NCI-H748 (cell line): Measurements from ENCODE around the gene ZBTB7C.
A peak's percentile ranks its signal among the peaks of the same experiment; 100 is the strongest.

Experiments
- DNase-seq: peaks from one replicate; lab custom pipeline; 2025; ENCODE audit not compliant: unreplicated experiment; lab: John Stamatoyannopoulos, UW

The ZBTB7C gene

DNA sequence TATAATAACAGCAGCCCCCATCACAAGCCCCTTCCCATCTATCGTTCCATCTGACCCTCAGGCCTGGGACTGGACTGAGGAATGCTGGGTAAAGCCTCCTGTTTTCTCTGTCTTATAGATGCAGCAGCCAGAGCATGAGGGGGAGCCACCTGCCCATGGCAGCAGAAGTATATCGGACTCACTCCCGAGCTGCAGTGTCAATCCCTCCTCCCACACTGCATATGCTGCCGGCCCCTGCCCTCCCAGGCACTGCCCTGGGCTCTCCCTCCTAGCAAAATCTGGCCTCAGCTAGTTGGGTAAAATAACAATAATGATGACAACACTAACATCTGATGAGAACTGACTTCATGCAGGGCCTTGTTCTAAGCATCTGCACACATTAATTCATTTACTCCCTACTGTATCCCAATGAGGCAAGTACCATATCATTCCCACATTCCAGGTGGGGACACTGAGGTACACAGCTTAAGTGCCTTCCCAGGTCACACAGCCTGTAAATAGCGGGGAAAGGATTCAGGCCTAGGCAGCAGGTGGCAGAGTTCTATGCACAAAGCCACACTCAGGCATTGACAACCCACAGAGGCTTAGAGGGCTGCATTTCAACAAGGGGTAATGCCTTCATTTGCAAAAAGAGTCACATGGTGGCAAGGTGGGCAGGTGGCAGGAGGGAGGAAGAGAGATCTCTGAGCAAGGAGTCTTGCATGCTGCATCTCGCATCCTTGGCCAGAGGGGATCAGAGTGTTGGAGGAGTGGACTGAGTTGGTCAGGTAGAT, 190.0 kb downstream of the ZBTB7C start:
- DNase-seq: no peak

DNA sequence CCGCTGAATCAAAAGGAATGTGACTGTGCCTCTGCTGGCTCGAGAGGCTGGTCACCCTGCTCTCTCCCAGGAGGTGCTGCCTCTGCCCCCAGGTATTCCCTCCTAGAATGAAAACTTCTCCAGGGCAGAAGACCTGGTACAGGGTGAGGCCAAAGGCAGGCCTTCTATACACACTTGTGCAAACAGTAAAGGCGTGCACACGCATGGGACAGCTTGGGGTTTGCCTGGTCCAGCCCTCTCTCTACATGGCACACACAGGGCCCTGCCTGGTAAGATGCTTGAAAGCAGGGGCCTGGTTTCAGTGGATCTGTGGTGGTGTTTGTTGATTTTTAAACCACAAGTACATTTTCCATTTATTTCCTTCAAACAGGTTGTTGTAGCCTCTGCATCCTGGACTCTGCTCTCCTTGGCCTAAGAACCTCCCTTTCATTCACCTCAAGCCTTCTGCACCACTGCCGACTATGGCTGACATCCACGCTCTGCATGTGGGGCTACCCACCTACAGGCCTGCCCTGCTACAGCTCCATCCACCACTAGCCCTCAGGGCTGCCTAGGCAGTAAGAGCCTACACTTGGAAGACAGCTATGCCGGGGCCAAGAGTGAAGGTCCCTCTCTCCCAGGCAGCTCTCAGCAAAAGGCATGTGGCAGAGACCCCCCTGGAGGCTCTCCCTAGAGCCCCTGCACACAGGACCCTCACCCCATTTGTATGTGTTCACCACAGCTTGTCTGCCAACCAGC, 190.7 kb downstream of the ZBTB7C start:
- no peak for DNase-seq

DNA sequence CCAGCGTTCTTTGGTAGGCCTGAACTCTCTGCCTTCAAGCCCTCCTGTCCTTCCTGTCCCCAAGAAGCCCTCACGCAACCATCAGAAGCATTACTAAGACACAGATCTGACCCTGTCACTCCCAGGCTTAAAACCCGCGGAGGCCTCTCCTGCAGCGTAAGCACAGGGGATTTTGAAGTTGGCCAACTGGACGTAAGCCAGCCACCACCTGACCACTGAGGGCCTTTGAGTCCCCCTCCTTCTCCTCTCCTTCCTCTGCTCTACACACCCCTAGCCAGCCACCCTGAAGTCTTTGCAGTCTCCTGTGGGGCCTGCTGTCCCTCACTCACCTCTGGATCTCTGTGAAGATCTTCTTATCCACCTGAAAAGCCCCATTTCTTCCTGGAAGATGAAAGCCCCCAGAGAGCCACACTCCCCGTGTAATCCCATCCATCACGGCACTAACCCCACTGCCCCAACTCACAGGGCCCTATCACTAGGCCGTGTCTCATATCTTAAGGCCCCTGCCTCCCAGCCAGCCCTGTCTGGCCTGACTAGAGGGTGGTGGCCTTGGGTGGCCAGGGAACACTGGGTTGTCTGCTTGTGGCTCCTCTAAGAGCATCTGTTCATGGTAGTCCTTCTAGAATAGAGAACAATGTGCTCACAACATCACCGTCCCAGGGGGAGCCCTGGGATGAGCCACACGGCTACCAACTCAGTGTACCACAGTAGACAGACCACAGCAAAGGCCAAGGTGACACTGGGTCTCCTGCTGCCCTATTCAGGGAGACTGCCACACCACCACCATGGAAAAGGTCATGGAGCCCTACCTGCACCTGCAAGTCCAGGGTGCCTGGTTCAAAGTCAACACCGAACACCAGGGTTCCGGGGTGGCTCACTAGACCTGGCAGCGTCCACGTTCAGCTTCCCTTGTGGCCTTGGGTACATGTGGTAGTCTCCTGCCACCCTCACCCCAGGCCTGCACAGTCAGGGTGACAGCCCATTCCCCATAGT, 191.6 kb downstream of the ZBTB7C start:
- no peak for DNase-seq

GRCh38 chr18:48216639-48217257, 192.4 kb downstream of the ZBTB7C start:
- DNase-seq: peak; percentile 77

DNA sequence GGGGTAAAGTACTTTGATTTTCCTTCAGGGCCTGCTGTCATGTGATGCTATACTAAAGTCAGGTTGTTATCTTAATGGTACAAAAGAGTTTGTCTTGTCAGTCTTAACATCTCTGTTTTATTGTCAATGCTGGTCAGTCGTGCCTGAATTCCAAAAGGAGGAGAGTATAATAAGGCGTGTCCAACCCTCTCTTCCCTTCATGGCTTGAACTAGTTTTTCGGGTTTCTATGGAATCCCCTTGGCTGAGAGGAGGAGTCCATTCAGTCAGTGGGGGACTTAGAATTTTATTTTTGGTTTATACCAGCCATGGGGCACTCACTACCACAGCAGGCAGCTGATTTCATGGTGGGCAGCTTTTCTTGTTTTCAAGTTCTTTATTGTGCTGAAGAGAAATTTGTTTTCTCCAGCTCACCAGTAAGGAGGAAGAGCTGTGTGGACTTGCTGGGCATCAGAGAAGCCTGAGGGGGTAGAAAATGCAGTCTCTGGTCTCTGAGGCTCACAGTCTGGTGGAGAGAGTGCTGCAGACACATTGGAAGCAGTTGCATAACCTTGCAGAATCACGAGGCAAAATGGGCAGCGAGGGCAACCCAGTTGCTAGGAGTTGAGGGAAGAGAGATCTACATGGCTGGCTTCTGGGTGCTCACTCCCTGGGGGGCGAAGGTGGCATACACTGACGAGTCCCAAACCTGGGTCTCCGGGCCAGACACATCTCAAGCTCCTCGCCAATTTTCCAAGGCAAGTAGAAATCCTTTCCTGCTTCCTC, 193.1 kb downstream of the ZBTB7C start:
- peak; percentile 29 for DNase-seq

DNA sequence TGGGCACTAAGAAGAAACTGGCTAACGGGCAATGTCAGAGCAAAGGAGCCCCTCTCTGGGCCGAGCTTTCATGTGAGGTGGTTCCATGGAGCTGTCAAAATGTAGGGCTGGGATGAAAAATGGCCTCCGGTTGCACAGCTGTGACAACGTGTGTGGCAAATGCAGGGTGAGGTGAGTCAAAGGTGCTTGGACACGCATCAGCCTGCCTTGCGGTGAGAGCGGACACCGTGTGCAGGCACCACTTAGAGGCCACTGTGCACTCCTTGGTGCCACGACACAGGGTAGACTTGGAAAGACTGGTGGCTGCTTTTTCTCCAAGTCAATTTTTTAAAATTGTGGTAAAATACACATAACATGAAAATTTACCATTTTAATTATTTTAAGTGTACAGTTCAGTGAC, 195.4 kb downstream of the ZBTB7C start:
- DNase-seq: no peak

GRCh38 chr18:48208432-48209140, 200.6 kb downstream of the ZBTB7C start:
- DNase-seq: peak; percentile 7

DNA sequence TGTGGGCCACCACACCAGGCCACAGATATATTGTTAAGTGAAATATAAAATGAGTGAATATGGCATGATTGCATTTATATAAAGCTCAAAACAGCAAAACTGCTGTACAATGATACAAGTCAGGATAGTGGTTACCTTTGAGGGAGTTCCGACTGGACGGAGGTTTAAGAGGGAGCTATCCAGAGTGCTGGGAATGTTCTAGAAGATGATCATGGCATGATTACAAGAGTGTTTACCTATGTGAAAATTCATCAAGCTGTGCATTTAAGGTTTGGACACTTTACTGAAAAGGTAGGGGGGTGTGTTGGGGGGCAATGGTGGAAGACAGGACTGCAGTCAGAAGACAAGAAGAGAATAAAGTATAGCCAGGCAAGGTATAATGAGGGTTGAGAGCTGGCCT, 201.4 kb downstream of the ZBTB7C start:
- DNase-seq: no peak

GRCh38 chr18:48206887-48207286, 202.3 kb downstream of the ZBTB7C start:
- no peak for DNase-seq

DNA sequence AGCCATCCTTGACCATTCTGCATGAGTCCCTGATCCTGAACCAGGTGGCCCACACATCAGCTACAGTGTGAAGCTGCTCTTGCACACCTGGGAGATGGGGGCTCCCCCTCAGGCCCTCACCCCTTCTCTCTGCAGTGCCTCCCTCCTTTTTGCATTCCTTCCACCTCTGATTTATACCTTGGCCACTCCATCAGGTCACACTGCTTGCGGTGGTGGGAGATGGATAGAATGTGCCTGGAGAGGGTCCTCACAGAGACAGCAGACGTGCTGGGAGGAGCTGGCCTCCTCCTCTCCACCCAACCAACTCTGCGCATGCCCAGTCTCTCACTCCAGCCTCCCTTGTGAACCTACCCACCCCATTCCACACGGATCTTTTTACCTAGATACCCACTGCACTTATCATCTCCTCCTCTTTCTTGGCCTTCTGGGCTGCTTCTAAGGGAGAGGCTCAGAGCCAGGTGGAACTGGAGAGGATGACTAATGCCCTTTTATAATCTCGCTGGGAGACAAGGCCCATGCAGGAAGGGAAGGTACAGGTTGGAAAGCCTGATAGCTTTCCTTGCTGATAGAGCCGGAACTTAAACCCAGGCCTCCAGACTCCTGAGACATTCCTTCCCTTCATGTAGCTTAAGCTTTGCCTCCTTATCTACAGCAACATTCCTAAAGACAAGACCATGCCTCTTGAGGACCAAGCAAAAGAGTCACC, 205.1 kb downstream of the ZBTB7C start:
- no peak for DNase-seq

- no peak for DNase-seq
Measured at GRCh38 chr18:48203288-48203945, 205.8 kb downstream of the ZBTB7C start.

DNA sequence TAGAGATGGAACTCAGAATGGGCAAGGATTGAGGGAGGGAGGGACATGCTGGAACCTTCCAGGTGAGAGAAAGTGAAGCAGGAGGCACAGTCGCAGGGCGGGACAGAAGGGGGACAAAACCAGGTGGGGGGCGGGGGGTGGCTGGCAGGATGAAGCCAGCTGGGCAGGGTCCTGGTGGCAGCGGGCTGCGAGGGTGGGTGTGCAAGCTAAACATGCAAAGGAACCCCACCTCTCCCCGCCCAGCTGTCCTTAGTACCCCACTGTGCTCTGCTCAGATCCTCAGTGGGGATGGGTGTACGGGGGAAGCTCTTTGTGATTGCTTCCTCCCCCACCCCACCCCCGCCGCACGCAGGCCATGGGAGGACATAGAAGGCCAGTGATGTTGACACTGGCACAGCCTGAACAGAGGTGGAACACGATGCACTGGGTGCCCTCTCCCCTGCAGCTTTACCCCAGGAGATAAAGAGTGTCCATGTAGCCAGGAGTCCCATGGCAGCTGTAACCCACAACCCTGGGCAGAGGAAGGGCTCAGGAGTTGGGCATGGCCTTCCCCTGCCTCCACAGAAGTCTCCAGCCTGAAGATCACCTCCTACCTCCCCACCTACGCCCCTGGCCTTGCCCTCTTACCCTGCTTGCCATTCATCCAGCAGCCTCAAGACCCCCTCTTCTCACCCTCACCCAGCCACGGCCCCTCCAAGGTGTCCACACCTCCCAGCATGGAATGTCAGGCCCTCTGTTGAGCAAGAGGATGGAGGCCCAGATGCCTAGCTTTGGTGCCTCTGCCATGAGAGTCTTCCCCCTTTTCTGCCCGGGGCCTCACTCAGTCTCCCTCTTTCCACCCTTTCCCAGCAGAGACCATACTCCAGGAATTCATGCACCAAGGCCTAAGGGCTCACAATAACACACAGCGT, 206.6 kb downstream of the ZBTB7C start:
- no peak for DNase-seq

DNA sequence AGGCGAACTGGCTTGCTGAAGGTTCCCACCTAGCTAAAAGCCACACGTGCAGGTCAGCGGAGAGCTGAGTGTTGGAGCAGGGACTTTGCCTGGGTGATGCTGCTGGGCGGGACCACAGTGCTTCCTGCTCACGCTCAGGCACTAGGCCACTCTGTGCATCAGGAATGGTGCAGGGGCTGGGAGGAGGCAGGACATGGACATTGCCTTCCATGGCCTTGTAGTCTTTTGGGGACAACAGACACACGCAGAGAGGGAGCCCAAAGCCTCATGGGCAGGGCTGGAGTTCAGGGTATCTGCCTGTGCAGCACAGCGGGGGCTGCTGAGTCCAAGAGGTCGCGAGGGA, 207.2 kb downstream of the ZBTB7C start:
- no peak for DNase-seq

- DNase-seq: no peak
Measured at GRCh38 chr18:48201337-48202005, 207.7 kb downstream of the ZBTB7C start.

GRCh38 chr18:48200631-48201336, 208.4 kb downstream of the ZBTB7C start:
- no peak for DNase-seq

DNA sequence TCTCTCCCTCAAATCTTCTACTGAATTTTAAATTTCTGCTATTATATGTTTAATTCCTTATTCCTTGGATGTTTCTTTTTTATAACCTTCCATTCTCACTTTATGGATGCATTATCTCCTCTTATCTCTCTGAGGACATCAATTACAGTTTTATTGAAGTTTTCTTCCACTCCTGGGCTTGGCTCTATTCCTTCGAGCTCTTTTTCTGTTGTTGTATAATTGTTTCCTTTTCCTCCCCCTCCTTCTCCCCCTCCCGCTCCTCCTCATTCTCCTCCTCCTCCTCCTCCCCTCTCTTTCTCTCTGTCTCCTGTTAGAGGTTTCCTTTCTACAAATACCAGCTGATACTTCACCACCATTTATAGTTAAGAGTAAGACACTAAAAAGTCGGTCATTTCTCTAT, 209.8 kb downstream of the ZBTB7C start:
- DNase-seq: no peak
